GM19239 (cell line): ENCODE data around the gene RAD51B.
"Not testable (repeated sequence)": the region's sequence is repeated elsewhere in the genome, so short reads cannot be mapped to it uniquely, and the experiment has no call there.

ENCODE experiments used
- DNase-seq: peaks from one replicate; pipeline ENCODE4 v3.0.0; 2011; ENCODE audit warnings: low spot score; ENCODE audit not compliant: insufficient read length
- FAIRE-seq: peaks from 2 replicates; lab custom pipeline; 2011; peaks lifted over from hg19 to GRCh38; lab: Jason Lieb, UNC

The RAD51B gene

GRCh38 chr14:68654471-68654941 lies 834.9 kb downstream of the RAD51B start:
- FAIRE-seq (no peak), DNase-seq (no peak)

DNA sequence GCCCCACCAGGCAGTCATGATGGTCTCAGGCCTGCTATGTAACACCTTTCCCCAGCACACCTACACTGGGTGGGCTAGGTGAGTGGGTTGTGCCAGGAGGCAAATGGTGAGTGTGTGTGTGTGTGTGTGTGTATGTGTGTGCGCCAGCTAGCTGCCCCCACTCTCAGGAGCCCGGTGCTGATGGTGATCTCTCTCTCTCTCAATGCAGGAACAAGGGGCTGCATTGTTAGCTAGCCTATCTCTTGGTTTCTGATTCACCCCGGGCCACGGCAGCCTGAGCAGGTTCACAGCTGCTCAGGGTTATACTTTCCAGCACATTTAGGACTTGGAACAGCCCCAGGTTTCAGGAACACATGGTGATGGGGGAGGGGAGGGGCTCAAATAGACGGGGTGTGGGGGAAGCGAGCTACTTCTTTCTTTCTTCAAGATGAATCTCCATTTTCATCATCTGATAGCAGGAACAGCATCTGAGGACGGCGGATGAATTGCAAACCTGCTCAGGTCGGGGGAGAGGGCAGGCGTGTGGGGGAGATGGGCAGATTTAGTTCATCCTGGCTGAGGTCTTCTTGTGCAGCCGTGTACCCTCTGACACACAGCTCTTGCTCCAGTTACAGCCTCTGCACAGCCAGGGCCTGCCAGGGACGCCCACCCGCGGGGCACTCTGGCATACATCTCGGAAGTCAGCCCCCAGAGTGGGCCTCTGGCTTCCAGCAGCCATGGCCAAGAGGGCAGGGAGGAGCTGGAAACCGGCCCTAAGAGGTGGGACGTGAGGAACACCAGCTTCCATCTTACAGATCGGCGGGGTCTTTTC lies 835.6 kb downstream of the RAD51B start:
- no peak for DNase-seq
- no peak for FAIRE-seq

GRCh38 chr14:68655911-68656316 lies 836.3 kb downstream of the RAD51B start:
- peak; percentile 8 for FAIRE-seq

DNA sequence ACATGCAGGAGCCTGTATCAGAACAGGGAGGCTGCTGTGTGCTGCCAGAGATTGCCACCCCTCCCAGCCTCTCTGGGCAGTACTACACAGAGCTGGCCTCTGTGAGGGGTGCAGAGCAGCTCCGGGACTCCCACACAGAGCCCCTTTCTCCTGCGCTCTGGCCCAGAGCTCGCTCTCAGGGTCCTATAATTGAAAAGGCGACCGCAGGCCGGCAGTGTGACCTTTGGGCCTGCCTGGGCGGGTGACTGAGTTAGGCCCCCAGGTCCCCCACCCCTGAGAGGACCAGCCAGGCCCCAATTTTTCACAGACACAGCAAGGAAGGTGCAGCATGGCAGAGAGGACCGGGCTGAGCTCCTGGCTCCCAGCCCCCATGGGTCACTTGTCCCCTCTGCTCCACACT lies 836.9 kb downstream of the RAD51B start:
- FAIRE-seq (no peak), DNase-seq (no peak)

More at GRCh38 chr14:68655911-68656316, 836.3 kb downstream of the RAD51B start:
- DNase-seq = no peak

GRCh38 chr14:68657300-68658028 lies 837.9 kb downstream of the RAD51B start:
- FAIRE-seq = no peak

GRCh38 chr14:68658029-68658509 lies 838.5 kb downstream of the RAD51B start:
- DNase-seq (no peak), FAIRE-seq (no peak)

More at GRCh38 chr14:68657300-68658028, 837.9 kb downstream of the RAD51B start:
- DNase-seq = no peak

DNA sequence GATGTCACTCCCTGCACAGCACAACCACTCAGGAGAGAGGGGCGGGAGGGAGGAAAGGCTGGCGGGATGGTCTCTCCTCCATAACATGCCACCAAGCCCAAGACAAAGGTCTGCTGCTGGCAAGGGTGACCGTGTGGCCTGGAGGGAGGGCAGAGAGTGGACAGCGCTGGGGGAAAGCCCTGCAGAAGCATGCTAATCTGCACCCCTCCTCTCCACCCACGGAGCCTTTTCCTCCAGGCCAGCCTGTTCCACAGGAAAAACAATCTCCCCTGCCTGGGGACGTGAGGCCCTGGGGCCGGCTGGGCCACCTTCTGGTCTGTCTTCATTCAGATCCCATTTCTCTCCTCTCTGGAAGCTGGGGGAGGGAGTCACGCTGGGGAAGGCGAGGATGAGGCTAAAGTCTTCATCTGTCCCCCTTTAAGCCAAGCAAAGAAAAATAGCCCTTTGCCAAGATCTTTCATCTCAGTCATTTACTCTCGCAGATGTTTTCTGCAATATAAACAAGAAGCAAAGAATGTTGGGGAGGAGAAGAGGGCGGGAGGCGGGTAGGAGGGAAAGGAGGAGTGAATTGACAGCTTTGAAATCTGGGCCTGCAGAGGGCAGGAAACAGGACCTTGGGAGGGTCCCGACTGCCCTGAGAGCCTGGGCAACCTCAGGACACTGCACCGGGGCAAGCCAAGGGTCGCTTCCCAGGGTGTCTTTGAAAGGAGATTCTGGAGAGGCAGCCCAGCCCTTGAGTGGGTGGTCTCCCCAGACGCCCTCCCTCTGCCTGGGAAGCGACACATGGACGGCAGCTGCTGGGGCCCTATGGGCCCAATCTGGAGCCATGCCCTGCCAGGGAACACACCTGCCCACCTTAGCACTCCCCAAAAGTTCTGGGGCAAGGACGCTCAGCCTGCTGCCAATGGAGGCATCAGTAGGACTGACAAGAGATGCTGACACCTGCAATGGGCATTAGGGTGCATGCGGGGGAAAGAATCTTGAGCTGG lies 839.7 kb downstream of the RAD51B start:
- FAIRE-seq (no peak), DNase-seq (no peak)

GRCh38 chr14:68660495-68660894 lies 840.9 kb downstream of the RAD51B start:
- FAIRE-seq (no peak), DNase-seq (no peak)

DNA sequence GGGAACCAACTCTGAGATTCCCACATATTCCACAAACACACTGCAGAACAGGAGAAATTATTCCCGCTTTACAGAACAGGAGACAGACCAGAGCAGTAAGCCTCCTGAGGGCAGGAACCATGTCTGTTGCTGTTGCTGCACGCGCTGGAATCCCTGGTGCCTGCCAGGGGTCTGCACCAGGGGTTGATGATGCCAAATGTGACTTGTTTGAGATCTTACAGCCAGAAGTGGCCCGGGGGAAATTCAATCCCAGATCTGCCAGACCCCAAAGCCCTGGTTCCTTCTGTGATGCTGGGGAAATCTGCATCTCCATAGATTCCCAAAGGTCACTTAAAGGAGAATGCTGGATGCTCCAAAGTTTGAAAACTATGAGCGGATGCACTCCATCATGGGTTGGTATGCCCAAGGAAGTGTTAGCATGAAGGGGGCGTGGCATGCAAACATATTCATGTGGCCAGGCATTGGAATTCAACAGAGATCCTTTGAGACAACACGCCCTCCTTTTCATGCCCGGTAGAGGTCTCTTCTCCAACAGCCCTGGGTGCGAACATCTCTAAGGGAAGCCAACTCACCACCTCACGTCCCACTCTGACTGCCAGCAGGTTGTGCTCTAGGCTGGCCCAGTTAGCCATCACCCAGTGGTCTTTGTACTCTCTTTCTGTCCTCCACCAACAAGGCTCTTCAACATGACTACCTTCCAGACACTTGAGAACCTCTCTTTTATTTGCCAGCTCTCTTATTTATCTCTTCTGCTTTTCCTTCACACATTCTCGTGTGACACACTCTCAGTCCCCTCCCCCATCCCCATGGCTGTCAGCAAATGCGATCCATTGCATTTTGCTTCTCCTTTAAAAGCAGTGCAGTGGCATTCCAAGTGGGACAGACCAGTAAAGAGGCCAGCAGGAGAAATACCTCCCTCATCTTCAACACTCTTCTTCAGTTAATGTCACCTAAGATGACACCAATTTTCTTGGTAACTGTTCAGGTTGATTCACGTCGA lies 841.9 kb downstream of the RAD51B start:
- DNase-seq (no peak), FAIRE-seq (no peak)

GRCh38 chr14:68662392-68662791 lies 842.8 kb downstream of the RAD51B start:
- FAIRE-seq (no peak), DNase-seq (no peak)

GRCh38 chr14:68662826-68663225 lies 843.2 kb downstream of the RAD51B start:
- not testable (repeated sequence) for FAIRE-seq, DNase-seq

- FAIRE-seq (peak; percentile 79), DNase-seq (peak; percentile 36)
These were observed 844.0 kb downstream of the RAD51B start for GRCh38 chr14:68663385-68664076.

DNA sequence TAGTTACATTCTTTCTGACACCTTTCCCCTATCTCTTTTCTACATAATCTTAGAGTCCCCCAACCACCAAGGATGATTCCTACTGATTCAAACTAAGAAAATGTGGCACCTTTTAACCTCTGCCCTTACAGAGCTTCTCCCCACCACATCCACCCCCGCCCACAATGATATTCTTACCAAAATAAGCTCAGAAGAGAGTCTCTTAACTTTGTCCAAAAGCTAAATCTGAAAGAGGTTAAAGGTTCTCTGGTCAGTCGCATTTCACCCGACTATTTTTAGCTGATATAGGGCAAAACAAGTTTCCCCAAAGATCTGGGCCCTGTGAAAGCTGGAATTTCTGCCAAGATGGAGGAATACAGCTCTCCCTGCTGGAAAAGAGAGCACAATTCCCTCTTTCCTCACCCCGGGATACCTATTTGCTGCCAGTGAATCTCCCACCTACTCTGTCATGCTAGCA lies 844.7 kb downstream of the RAD51B start:
- FAIRE-seq (peak; percentile 42), DNase-seq (no peak)

DNA sequence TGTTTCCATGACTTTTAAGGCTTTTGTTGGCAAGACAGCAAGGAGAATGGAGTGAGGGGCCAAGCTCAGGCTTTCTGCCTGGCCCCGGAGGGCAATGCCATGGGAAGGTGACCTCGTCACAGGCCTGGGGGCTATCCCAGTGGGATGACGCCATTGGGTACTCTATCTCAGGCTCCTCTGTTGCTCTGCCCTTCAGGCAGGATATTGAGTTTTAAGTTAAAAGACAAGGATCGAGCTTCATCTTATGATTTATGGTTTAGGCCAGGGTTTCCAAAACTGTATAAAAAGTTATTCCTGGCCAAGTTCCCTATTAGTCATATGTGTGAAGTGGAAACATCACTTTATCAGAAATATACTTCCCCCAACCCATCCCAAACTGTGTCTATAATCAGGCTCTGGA lies 845.6 kb downstream of the RAD51B start:
- no peak for FAIRE-seq
- DNase-seq = no peak

GRCh38 chr14:68665792-68666204 lies 846.2 kb downstream of the RAD51B start:
- DNase-seq (no peak), FAIRE-seq (no peak)

DNA sequence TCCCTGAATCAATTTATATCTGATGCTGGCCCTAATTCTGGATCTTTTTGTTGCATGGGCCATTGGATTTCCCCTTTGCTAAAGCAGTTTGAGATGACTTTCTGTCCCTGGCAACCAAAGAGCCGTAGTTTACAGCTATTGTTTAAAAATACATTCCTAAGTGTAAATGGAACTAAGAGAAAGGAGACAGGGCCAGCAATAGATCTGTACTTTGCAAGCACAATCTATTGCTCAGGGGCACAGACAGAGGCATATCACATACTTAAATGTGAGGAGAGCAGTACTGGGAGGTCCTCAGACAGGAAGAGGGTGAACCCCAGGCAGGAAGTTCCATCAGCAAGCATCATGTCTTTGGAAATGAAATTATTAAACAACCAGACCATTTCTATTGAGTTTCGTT lies 846.7 kb downstream of the RAD51B start:
- DNase-seq (no peak), FAIRE-seq (no peak)

GRCh38 chr14:68666899-68667298 lies 847.3 kb downstream of the RAD51B start:
- peak; percentile 70 for FAIRE-seq
- no peak for DNase-seq

- no peak for FAIRE-seq
These were observed 847.8 kb downstream of the RAD51B start for GRCh38 chr14:68667313-68667791.

More at GRCh38 chr14:68667313-68667791, 847.8 kb downstream of the RAD51B start:
- no peak for DNase-seq
